HG02678 (cell line): Measurements from ENCODE around the gene SLC39A6.
A peak's percentile ranks its signal among the peaks of the same experiment; 100 is the strongest.
"Not testable (repeated sequence)": the region's sequence is repeated elsewhere in the genome, so short reads cannot be mapped to it uniquely, and the experiment has no call there.

Experiments used
- ATAC-seq: cut with Tn5 transposase; IDR thresholded peaks from one replicate; pipeline ENCODE4 v1.9.1; 2021; ENCODE audit warnings: mild to moderate bottlenecking, moderate library complexity; ENCODE audit not compliant: unreplicated experiment

SLC39A6 gene

GRCh38 chr18:36141576-36141975, 12.4 kb upstream of the SLC39A6 start:
- ATAC-seq: no peak

DNA sequence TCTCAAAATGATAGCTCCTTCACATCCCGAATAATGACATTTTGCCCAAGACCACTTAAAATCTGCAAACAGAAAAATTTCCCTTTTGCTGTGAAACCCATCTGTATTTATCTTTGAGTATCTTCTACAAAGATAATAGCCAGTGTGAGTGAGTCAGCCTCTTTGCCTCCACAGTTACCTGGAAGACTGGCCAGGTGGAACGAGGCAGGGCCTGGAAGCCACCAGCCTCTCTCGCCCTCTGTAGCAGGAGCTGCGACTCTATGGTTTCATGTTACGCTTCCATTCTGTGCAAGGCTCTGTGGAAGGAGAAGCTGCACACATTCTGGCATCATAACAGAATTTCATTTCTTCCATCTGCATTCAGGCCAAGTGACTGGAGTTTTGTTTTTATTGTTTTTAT, 10.1 kb upstream of the SLC39A6 start:
- no peak for ATAC-seq

DNA sequence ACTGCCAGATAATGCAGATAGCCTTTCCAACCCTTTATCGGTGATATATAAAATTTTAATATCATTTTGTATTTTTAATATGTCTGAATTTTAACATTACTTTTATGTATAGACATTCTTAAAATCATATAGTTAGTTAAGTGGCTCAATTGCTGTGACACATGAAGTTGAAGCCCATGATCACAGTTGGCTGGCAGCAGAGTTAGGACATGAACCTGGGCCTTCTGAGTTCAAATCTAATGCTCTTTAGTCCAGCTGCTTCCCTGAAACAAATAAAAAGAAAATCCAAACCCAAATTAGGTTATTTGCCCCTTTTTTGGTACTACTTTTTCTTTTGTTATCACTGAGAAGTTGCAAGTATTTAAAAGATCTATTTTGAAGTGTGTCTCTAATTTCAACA, 6.1 kb upstream of the SLC39A6 start:
- no peak for ATAC-seq

DNA sequence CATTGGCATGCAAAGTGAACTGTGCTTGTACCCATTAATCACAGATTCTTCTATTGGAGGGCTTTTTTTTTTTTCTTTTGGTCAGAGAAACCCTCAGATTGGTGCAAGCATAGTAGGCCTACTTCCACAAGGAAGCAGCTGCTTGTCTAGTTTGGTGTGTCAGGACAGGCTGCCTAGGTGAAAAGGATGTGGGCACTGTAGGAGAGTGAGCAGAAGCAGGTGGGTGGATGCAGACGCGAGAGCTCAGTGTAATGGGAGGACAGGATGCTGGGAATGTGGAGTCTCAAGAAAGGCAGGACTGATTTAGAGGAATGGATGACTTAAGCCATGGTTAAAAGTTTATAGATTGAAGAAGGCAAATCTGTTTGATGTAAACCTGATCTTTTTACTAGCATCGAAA, 3.6 kb upstream of the SLC39A6 start:
- no peak for ATAC-seq

- no peak for ATAC-seq
Observed at GRCh38 chr18:36131692-36132483, 2.7 kb upstream of the SLC39A6 start.

DNA sequence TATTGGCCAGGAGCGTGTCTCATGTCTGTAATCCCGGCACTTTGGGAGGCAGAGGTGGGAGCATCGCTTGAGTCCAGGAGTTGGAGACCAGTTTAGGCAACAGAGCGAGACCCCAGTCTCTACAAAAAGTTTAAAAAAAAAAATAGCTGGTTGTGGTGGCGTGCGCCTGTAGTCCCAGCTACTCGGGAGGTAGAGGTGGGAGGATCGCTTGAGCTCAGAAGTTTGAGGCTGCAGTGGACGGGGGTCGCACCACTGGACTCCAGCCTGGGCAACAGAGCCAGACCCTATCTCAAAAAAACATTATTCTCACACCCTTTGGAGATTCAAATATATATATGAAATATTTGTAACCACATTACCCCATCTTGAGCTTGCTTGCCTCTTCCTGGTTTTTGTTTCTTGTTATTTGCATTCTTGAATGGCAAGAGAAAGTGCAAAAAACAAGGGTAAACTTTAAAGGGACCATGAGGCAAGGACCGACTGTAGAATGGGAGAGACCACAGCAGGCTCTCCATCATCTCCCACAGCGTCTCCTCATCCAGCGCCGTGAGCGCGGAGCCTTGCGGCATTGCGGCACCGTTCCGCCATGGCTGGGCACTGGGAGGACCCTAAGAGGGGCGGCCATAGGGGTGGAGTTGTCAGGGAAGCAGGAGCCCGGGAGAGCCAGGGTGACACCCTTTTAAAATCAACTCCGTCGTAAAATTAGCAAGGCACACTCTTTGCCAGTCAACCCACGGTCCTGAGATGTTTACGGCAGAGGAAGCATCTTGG, 1.9 kb upstream of the SLC39A6 start:
- ATAC-seq: no peak

DNA sequence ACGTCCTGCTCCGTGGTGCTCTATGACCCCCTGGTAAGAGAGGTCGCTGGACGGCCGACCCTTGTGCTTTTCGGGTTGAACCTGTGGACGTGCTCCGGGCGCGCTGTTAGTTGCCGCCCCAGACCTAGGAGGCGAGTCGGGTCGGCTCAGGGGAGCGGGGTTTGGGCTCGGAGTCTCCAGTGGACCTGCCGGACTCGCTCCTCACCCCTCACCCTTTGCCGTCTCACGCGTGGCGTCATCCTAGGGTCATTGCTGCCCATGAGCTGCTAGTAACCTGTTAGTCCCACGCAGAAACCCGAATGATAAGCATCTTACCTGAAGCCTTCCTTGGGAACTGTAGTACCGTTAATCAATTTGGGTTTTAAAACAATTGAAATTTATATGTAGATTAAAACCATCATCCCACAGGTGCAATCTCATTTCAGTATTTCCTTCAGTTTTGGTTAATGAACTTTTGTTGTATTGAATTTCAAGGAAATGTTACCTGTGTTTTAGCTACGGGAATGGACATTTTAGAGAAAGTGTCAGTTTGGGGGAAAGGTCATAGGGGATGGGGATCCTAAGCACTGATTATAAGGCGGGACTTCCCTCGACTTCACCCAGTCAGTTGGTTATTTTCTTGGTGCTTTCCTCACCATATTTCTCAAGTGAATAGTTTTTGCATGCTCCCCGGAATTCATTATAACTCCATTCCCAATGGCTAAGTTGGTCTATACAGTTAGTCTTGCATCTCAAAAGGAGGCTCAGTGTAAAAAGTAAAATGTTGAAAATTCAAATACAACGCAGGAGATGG, 1.1 kb upstream of the SLC39A6 start:
- peak; percentile 20 for ATAC-seq

GRCh38 chr18:36128907-36129299, 237 bp downstream of the SLC39A6 start:
- peak; percentile 10 for ATAC-seq

GRCh38 chr18:36128530-36128870, 640 bp downstream of the SLC39A6 start:
- ATAC-seq: no peak

- no peak for ATAC-seq
Observed at GRCh38 chr18:36127836-36128529, 1.2 kb downstream of the SLC39A6 start.

DNA sequence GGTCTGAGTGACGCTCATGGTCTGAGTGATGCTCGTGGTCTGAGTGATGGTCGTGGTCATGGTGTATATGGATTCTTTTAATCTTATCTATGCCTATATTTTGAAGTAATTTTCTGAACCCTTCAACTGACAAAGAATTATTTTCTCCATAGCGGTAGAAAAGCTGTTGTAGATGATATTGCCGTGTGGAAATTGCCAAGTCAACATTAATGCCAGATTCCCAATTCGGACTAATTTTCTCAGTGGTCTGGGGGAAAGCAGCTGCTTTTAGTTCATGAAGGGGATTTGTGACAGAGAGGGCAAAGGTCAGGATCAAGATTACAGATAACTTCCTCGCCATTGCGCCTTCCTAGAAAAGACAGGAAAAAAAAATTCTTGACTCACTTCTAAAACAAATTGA, 2.5 kb downstream of the SLC39A6 start:
- no peak for ATAC-seq

- no peak for ATAC-seq
Observed at GRCh38 chr18:36124841-36125240, 4.3 kb downstream of the SLC39A6 start.

- no peak for ATAC-seq
Observed at GRCh38 chr18:36120297-36120696, 8.8 kb downstream of the SLC39A6 start.

DNA sequence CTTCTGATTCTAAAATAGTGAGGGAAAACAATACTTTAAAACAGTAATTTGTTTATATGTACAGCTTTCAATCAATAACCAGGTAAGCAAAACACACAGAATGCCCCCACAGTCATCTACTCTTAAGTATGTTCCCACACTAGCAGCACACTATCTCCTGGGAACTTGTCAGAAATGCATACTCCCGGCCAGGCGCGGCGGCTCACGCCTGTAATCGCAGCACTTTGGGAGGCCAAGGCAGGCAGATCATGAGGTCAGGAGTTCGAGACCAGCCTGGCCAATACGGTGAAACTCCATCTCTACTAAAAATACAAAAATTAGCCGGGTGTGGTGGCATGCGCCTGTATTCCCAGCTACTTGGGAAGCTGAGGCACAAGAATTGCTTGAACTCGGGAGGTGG, 12.4 kb downstream of the SLC39A6 start:
- not testable (repeated sequence) for ATAC-seq

DNA sequence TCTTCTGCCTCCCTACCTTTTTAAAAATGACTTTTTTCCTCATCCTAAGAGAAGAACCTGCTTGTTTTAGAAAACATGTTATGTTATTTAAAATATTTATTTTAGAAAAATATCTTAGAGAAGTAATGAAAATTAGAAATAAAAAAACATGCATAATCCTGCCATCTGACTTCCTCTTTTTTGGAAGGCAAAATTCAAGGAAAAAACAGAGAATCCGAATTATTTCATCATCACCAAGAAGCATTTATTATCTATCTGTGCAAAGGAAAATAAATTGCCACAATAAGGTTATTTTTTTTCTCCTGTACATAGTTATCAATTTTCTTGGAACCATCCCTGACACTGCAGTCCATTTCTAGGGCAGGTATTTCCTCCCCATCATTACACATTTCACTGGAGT, 14.4 kb downstream of the SLC39A6 start:
- no peak for ATAC-seq

DNA sequence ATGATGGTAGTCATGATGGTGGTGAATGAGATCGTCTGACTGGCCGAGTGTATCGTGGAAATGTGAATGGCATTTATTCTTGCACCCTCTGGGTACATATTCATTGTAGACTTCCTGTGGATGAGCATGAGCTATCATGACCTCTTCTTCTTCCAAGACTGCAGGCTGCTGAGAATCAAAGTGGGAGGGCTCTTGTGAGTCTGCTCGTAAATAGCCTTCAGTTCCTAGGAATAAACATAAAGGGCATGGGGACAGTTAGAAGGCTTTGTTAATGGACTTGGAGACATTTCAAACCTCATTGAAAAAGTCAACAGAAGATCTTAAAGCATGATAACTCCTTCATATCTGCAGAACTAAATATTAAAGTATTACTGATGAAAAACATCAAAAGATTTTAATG, 14.9 kb downstream of the SLC39A6 start:
- no peak for ATAC-seq

DNA sequence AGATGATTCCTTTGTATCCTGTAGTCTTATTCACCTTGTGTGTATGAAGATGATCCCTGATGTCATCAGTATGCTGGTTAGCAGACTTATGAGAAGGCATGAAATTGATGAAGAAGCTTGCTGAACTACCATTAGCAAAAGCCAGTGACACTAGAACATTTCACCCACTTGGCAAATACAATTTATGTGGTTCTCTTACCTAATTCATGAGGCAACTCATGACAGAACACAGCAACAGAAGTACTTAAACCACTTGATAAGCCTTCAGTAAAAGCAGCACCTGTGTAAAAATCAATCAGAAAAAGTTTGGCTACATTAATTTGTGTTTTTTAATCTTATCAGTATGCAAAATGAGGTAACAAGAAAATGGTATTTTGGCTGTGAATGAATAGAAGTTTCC, 16.8 kb downstream of the SLC39A6 start:
- ATAC-seq: no peak

DNA sequence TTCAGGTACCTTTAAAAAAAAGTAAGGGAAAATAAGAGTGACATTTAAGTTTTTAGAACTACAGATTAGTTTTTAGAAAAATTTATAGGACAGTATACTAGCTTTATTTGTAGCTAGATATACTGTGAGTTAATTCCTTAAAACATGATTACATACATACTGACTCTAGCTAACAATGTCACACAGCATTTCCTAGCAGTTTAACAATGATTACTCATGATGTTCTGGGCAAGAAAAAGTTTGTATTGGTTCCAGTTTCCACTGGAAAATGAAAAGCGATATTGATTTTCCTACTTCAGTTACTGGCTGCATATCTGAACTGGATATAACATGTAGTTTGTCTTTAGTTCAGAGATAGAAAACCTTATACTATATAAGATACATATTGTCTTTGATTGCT, 19.4 kb downstream of the SLC39A6 start:
- no peak for ATAC-seq

GRCh38 chr18:36108601-36109000, 20.5 kb downstream of the SLC39A6 start:
- no peak for ATAC-seq

DNA sequence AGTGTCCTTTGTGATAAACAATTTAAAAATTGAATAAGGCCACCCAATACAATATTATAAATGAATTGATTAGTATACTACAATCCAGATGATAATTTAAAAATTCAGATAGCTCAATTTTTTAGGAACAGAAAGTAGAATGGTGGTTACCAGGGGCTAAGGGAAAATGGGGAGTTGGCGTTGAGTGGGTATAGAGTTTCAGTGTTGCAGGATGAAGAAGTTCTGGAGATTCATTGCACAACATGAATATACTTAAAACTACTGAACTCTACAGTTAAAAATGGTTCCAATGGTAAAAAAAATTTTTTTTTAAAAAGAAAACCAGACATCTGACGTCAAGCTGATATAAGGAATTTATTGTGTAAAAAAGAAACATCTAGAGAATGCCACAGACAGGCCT, 20.9 kb downstream of the SLC39A6 start:
- no peak for ATAC-seq

- ATAC-seq: no peak
Observed at GRCh38 chr18:36107477-36107876, 21.7 kb downstream of the SLC39A6 start.
